WTC11 (cell line): Measurements from ENCODE around the gene AK5.

Source experiments
- CREB1 ChIP-seq: sonication (generic); formaldehyde crosslinking; IDR thresholded peaks from 2 replicates; pipeline ENCODE4 v1.8.0; 2023; ENCODE audit warnings: mild to moderate bottlenecking, missing genetic modification reagents
- TF ChIP-seq, protein P1 (sequence below): sonication (generic); formaldehyde crosslinking; IDR thresholded peaks from 2 replicates; pipeline ENCODE4 v1.8.0; 2022; ENCODE audit warnings: mild to moderate bottlenecking, missing genetic modification reagents

DNA sequence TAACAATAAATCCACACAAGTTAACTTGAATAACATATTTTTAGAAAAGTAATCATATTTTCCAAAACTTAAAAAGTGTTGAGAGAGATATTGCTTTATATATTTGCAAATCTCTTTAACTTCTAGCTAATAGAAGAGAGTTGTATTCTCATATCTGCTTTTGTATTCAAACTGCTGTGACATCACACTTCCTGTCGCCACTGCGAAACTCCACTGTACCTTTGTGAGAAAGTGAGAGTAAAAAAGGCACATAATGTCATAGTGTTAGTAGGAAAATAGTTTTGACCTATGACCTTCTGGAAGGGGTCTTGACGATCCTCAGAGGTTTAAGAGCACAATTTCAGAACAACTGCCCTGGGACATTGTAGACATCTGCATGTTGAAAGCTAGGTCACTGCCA is 21.6 kb downstream of the AK5 start:
- TF ChIP-seq, protein P1, sequence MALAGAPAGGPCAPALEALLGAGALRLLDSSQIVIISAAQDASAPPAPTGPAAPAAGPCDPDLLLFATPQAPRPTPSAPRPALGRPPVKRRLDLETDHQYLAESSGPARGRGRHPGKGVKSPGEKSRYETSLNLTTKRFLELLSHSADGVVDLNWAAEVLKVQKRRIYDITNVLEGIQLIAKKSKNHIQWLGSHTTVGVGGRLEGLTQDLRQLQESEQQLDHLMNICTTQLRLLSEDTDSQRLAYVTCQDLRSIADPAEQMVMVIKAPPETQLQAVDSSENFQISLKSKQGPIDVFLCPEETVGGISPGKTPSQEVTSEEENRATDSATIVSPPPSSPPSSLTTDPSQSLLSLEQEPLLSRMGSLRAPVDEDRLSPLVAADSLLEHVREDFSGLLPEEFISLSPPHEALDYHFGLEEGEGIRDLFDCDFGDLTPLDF (CRISPR knock-in tag) = no peak
- no peak for TF ChIP-seq CREB1 (CRISPR knock-in tag)
